CD4-positive, alpha-beta memory T cell (primary cell): ENCODE data around the gene SLC9A9. TPM values are rescaled to one million over a fixed set of nuclear protein-coding genes. Genes with fewer than 3 reads are reported as not detected.
"Not testable (repeated sequence)": the region's sequence is repeated elsewhere in the genome, so short reads cannot be mapped to it uniquely, and the experiment has no call there.

ENCODE experiments used
- CTCF ChIA-PET: fragments of 350-600 bp; sonication (Branson Sonifier 250); formaldehyde crosslinking; loops from one replicate; lab custom pipeline; 2021; ENCODE audit warnings: inconsistent platforms; ENCODE audit not compliant: partially characterized antibody; lab: Charles Lee
- POLR2A ChIA-PET: fragments of 350-600 bp; sonication (Branson Sonifier 250); formaldehyde crosslinking; loops from one replicate; lab custom pipeline; 2021; ENCODE audit not compliant: partially characterized antibody; lab: Charles Lee
- DNase-seq, 5 donors: peaks; one replicate each; pipeline versions ENCODE4 v3.0.0 to v3.0.0-alpha.2; 2020 to 2022; ENCODE audit warnings: mixed read lengths in 1 of 5
- H3K27ac ChIP-seq: one replicate; pipeline ENCODE4 v1.7.0; 2013; ENCODE audit warnings: low read depth, low read length
- H3K27me3 ChIP-seq: 2 replicates; pipeline ENCODE4 v1.7.0; 2013; ENCODE audit warnings: mild to moderate bottlenecking, low read length, moderate library complexity; ENCODE audit not compliant: insufficient read depth
- H3K36me3 ChIP-seq: 2 replicates; pipeline ENCODE4 v1.7.0; 2013; ENCODE audit warnings: mild to moderate bottlenecking, low read length, moderate library complexity; ENCODE audit not compliant: insufficient read depth
- H3K4me1 ChIP-seq: 2 replicates; pipeline ENCODE4 v1.7.0; 2013; ENCODE audit warnings: mild to moderate bottlenecking, low read length, moderate library complexity; ENCODE audit not compliant: insufficient read depth
- H3K4me3 ChIP-seq, 2 donors: one replicate each; pipeline ENCODE4 v1.7.0; 2013; ENCODE audit warnings: low read length in 2 of 2, mild to moderate bottlenecking in 1 of 2
- H3K9me3 ChIP-seq, 2 donors: one replicate each; pipeline ENCODE4 v1.7.0; 2013; ENCODE audit warnings: low read length in 2 of 2, control low read depth in 1 of 2; ENCODE audit not compliant: control insufficient read depth in 1 of 2
- H3K27ac Mint-ChIP-seq, 7 donors: one replicate each; pipeline ENCODE4 v1.8.0; 2020 to 2021; ENCODE audit warnings: mixed read lengths in 7 of 7, mild to moderate bottlenecking in 6 of 7, inconsistent platforms in 3 of 7, moderate library complexity in 3 of 7
- H3K27me3 Mint-ChIP-seq, 2 donors: one replicate each; pipeline ENCODE4 v1.8.0; 2020 to 2021; ENCODE audit warnings: mixed read lengths in 2 of 2
- H3K36me3 Mint-ChIP-seq, 2 donors: one replicate each; pipeline ENCODE4 v1.8.0; 2020 to 2021; ENCODE audit warnings: mixed read lengths in 2 of 2, inconsistent platforms in 1 of 2, mild to moderate bottlenecking in 1 of 2
- H3K4me1 Mint-ChIP-seq, 4 donors: one replicate each; pipeline ENCODE4 v1.8.0; 2020 to 2021; ENCODE audit warnings: mixed read lengths in 4 of 4, mild to moderate bottlenecking in 1 of 4
- H3K4me3 Mint-ChIP-seq, 8 donors: one replicate each; pipeline ENCODE4 v1.8.0; 2020 to 2021; ENCODE audit warnings: mixed read lengths in 8 of 8, mild to moderate bottlenecking in 7 of 8, moderate library complexity in 6 of 8, inconsistent platforms in 3 of 8
- H3K9me3 Mint-ChIP-seq, 8 donors: one replicate each; pipeline ENCODE4 v1.8.0; 2020 to 2021; ENCODE audit warnings: mixed read lengths in 8 of 8, mild to moderate bottlenecking in 5 of 8, inconsistent platforms in 3 of 8, moderate library complexity in 1 of 8
- intact Hi-C: fragments of 100-400 bp; cut with micrococcal nuclease; formaldehyde crosslinking; loops from one replicate; pipeline ENCODE4 v1.15.1; 2023
- polyA plus RNA-seq, 2 donors: library from polyadenylated mRNA; unstranded; fragments of 300-500 nt; fragmentation: Illumina TruSeq; gene quantifications; one replicate each; pipeline ENCODE4 v1.2.3, GENCODE V29; 2021
- total RNA-seq, 2 experiments: library from RNA; stranded (reverse); gene quantifications; one replicate each; pipeline ENCODE4 v1.2.3, GENCODE V29; 2021

SLC9A9 gene
- total and polyA plus RNA-seq, 4 experiments from 2014 or later = 30.8 to 35.5 (median 34.4) TPM

DNA sequence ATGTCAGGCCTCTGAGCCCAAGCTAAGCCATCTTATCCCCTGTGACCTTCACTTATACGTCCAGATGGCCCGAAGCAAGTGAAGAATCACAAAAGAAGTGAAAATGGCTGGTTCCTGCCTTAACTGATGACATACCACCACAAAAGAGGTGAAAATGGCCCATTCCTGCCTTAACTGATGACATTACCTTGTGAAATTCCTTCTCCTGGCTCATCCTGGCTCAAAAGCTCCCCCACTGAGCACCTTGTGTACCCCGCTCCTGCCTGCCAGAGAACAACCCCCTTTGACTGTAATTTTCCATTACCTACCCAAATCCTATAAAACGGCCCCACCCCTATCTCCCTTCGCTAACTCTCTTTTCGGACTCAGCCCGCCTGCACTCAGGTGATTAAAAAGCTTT, 42.8 kb downstream of the SLC9A9 start:
- H3K27me3 ChIP-seq, H3K36me3 ChIP-seq, POLR2A ChIA-PET, H3K4me3 Mint-ChIP-seq, H3K27me3 Mint-ChIP-seq, H3K4me1 ChIP-seq, H3K27ac ChIP-seq, H3K4me1 Mint-ChIP-seq, intact Hi-C loops, H3K4me3 ChIP-seq, H3K9me3 ChIP-seq, DNase-seq, CTCF ChIA-PET, H3K27ac Mint-ChIP-seq, H3K9me3 Mint-ChIP-seq: not testable (repeated sequence)
- peaks cover 0 to 14% of the 10 kb centered on the region in 2 donors for H3K36me3 Mint-ChIP-seq

DNA sequence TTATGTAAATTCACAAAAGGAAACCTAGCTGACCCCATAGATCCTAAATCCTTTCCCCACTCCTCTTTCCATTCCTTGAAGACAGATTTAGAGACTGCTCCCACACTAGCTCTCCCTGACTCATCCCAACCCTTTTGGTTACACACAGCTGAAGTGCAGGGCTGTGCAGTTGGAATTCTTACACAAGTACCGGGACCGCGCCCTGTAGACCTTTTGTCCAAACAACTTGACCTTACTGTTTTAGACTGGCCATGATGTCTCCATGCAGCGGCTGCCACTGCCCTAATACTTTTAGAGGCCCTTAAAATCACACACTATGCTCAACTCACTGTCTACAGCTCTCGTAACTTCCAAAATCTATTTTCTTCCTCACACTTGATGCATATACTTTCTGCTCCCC, 47.2 kb downstream of the SLC9A9 start:
- H3K9me3 ChIP-seq, H3K4me1 Mint-ChIP-seq, H3K4me3 ChIP-seq, H3K36me3 ChIP-seq, intact Hi-C loops, DNase-seq, POLR2A ChIA-PET, H3K4me1 ChIP-seq, H3K36me3 Mint-ChIP-seq, H3K27me3 ChIP-seq, H3K4me3 Mint-ChIP-seq, H3K27me3 Mint-ChIP-seq, H3K27ac Mint-ChIP-seq, CTCF ChIA-PET, H3K9me3 Mint-ChIP-seq, H3K27ac ChIP-seq: not testable (repeated sequence)

DNA sequence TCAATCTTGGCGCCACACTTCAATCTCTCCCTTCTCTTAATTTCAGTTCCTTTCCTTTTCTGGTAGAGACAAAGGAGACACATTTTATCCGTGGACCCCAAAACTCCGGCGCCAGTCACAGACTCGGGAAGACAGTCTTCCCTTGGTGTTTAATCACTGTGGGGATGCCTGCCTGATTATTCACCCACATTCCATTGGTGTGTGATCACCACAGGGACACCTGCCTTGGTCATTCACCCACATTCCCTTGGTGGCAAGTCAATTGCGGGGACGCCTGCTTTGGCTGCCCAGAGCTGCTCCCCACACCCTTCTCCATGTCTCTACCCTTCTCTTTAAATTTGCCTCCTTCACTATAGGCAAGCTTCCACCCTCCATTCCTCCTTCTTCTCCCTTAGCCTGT, 50.1 kb downstream of the SLC9A9 start:
- DNase-seq, H3K4me3 ChIP-seq, CTCF ChIA-PET, H3K27ac ChIP-seq, H3K4me3 Mint-ChIP-seq, H3K4me1 ChIP-seq, H3K27me3 Mint-ChIP-seq, H3K27me3 ChIP-seq, H3K36me3 ChIP-seq, H3K4me1 Mint-ChIP-seq, intact Hi-C loops, H3K27ac Mint-ChIP-seq, H3K9me3 ChIP-seq, POLR2A ChIA-PET, H3K9me3 Mint-ChIP-seq: not testable (repeated sequence)
- H3K36me3 Mint-ChIP-seq = peaks cover 16% of the 10 kb centered on the region in 2 donors

DNA sequence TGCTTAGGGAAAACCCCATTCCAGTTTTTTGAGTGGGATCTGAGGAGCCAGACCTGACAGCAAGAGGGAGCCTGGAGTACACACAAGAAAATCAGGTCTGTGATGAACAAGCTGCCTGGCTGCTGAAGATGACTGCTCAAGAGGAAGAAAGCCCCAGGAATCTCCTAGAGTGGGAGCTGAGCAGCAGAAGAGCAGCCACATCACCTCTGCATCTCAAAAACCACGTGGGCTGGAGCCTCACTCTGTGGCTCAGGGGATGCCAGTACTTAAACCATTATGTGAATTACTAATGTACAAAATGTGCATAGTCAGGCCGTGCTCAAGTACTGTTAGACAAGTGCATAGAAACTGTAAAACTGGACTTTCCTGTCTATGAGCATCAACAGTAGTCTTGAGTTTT, 52.4 kb downstream of the SLC9A9 start:
- H3K36me3 Mint-ChIP-seq = peaks cover 26 to 33% of the 10 kb centered on the region in 2 donors
- POLR2A ChIA-PET = no interaction called here
- H3K36me3 ChIP-seq = no peaks in the 10 kb centered on the region

DNA sequence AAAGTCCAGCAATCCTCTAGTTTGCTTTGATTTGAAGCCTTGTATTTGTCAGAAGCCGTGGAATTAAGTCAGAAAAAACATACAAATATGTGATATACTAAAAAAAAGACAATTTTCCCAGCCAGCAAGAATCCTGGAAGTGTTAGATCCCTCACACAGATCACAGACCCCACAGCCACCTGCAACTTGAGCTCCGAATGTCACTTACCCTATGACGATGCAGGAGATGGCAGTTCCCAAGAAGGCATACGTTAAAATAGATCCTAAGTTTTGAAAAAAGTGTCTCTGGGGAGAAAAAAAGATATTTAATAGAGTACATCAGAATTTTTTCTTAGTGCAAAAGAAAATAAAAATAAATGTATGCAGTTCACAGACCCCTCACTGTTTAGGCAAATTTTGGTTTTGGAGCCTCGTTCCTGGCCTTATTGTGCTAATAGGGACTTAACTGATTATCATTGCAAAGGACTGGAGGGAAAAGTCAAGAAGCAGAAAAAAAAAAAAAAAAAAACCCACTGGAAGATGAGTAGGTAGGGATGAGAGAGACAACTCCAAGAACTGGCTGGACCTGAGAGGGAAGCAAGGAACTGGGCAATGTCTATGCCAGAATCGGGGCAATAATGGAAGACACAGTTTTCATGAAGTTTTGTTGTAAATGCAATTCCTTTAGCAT, 53.3 kb downstream of the SLC9A9 start:
- POLR2A ChIA-PET = no interaction called here
- no peak overlapping the region for H3K27ac Mint-ChIP-seq
- CTCF ChIA-PET = interaction anchor here (1.3 kb wide), 1 partner anchor 31 kb away, joined by 3 read pairs; no protein-coding TSS in a partner anchor

More for the DNA sequence above, 52.4 kb downstream of the SLC9A9 start:
- H3K9me3 ChIP-seq = no peaks in the 10 kb centered on the region
- peaks cover 0 to 5% (median 0%) of the 10 kb centered on the region in 8 donors for H3K9me3 Mint-ChIP-seq
- H3K27me3 Mint-ChIP-seq = no peaks in the 10 kb centered on the region
- H3K4me3 Mint-ChIP-seq = no peak overlapping the region
- peak overlapping the region in 1 of 7 donors; percentile 25 for H3K27ac Mint-ChIP-seq
- intact Hi-C loops = loop anchor here (1.0 kb wide), 1 partner anchor 155 kb away; no protein-coding TSS in a partner anchor
- no peaks in the 10 kb centered on the region for H3K27me3 ChIP-seq
- H3K27ac ChIP-seq = no peak overlapping the region
- H3K4me1 ChIP-seq = no peaks in the 10 kb centered on the region
- peaks cover 0 to 7% (median 4%) of the 10 kb centered on the region in 4 donors for H3K4me1 Mint-ChIP-seq
- H3K4me3 ChIP-seq = no peak overlapping the region
- DNase-seq = no peak
- CTCF ChIA-PET = interaction anchor here (0.8 to 0.9 kb wide), 2 partner anchors 11 to 121 kb away, joined by 3 to 4 read pairs; no protein-coding TSS in a partner anchor

DNA sequence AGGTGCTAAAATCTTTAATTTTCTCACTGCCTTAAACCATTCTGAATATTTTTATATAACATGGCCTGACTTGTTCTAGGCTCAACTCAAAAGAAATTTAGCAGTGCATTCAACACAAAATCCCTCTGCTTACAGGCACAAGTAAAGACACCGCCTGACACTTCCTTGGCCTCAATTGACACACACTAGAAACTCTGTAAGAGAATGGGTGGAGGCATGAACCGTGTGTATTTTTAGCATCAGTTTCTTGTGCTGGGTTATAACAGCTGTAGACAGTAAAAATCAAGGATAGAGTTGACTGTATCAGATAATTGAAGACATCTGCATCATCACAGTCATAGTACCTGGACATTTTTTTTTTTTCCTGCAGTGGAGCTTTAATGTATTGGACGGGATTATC, 54.3 kb downstream of the SLC9A9 start:
- ChIA-PET POLR2A (no interaction called here), CTCF (interaction anchor here (1.3 kb wide), 1 partner anchor 30 kb away, joined by 3 read pairs; no protein-coding TSS in a partner anchor)
- Histone ChIP-seq H3K36me3 (no peaks in the 10 kb centered on the region), H3K4me3 (no peak overlapping the region), H3K4me1 (no peaks in the 10 kb centered on the region), H3K27ac (no peak overlapping the region), H3K9me3 (no peaks in the 10 kb centered on the region), H3K27me3 (no peaks in the 10 kb centered on the region)
- Mint-ChIP-seq H3K36me3 (peaks cover 29 to 44% of the 10 kb centered on the region in 2 donors), H3K27me3 (no peaks in the 10 kb centered on the region), H3K9me3 (peaks cover 0 to 6% (median 0%) of the 10 kb centered on the region in 8 donors), H3K4me3 (no peak overlapping the region), H3K4me1 (peaks cover 0 to 5% (median 5%) of the 10 kb centered on the region in 4 donors), H3K27ac (no peak overlapping the region)
- intact Hi-C loops = no loop called here
- no peak for DNase-seq

More for the DNA sequence above, 53.3 kb downstream of the SLC9A9 start:
- Mint-ChIP-seq H3K4me3 (no peak overlapping the region), H3K36me3 (peaks cover 26 to 41% of the 10 kb centered on the region in 2 donors), H3K4me1 (peaks cover 0 to 7% (median 5%) of the 10 kb centered on the region in 4 donors), H3K9me3 (peaks cover 0 to 6% (median 0%) of the 10 kb centered on the region in 8 donors), H3K27me3 (no peaks in the 10 kb centered on the region)
- H3K36me3 ChIP-seq = no peaks in the 10 kb centered on the region
- intact Hi-C loops = loop anchor here (1.0 kb wide), 1 partner anchor 156 kb away; no protein-coding TSS in a partner anchor
- no peaks in the 10 kb centered on the region for H3K4me1 ChIP-seq
- DNase-seq = no peak
- no peaks in the 10 kb centered on the region for H3K9me3 ChIP-seq
- H3K4me3 ChIP-seq = no peak overlapping the region
- no peak overlapping the region for H3K27ac ChIP-seq
- no peaks in the 10 kb centered on the region for H3K27me3 ChIP-seq

DNA sequence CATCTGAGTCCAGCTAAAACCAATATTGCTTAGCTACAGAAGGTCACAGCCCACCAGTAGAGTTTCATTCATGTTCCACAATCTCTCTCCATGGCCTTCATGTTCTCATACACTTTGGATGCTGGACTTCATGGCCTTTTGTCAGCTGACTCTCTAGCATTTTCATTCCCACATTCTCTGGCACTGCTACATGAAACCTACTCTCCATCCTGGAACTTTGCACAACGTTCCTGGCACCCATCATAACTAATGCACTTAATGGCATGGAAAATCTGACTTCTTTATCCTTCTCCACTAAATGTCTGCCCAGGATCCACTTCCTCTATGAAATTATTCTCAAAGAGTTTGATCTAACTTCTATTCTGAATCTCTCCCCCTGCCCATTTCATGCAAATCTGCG, 56.9 kb downstream of the SLC9A9 start:
- H3K27me3 Mint-ChIP-seq = no peaks in the 10 kb centered on the region
- Histone ChIP-seq H3K27me3 (no peaks in the 10 kb centered on the region), H3K4me3 (no peak overlapping the region), H3K27ac (no peak overlapping the region), H3K9me3 (no peaks in the 10 kb centered on the region), H3K36me3 (no peaks in the 10 kb centered on the region), H3K4me1 (no peaks in the 10 kb centered on the region)
- no peak for DNase-seq
- H3K9me3 Mint-ChIP-seq = peaks cover 0 to 7% (median 0%) of the 10 kb centered on the region in 8 donors
- POLR2A ChIA-PET = no interaction called here
- no peak overlapping the region for H3K27ac Mint-ChIP-seq
- H3K4me3 Mint-ChIP-seq = no peak overlapping the region
- CTCF ChIA-PET = no interaction called here
- intact Hi-C loops = no loop called here
- peaks cover 29 to 48% of the 10 kb centered on the region in 2 donors for H3K36me3 Mint-ChIP-seq
- peaks cover 0 to 2% (median 0%) of the 10 kb centered on the region in 4 donors for H3K4me1 Mint-ChIP-seq
